ENCODE data around the gene DAB2.

Gene DAB2

DNA sequence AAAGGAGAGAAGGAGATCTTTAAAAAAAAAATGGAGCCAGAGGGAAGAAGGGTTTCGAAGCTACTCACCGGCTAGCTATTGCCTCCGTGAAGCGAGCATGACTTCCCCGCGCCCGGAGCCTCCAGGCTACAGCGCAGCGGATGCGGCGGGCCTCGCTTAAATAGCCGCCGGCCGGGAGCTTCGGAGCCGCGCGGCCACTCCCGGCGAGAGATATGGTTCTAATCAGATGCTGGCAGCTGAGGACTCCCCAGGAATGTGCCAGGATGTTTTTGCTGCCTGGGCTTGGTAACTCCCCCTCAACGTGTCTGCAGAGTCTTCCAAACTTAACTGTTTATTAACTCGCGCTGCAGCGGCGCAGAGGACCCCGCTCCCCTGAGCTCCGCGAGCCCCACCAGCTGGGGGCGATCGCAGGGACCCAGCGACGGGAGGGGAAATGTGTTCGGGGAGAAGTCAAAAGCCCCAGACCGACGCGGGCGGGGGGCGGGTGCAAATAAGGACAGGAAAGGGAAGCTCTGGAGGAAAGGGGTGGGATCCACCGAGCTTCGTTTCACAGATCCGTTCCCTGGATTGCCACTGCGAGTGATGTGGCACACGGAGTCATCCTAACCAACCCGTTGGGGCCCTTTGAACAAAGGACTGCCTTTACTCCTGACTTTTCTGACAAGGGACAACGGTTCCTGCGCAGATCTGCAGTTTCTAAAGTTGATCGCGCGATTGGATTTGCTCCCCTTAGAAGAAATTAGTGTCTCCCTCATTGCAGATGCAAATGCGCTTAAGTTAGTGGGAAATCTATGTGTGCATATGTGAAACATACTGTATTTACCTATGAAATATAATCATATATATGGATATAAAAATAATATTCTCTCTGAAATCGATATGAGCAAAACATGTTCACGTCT is at the start of gene DAB2:
TSS of gene DAB2 (minus strand) at position 245 of the 902 bp plus-strand sequence. CDS start 30,660 bp downstream, outside the sequence.
- DNase-seq: peak; percentile 73

GRCh38 chr5:39473156-39473775 is 48.5 kb upstream of the DAB2 start:
- no peak for DNase-seq

- DNase-seq: no peak
Measured at GRCh38 chr5:39471836-39472508, 47.2 kb upstream of the DAB2 start.

GRCh38 chr5:39470811-39471210 is 46.0 kb upstream of the DAB2 start:
- no peak for DNase-seq

GRCh38 chr5:39469777-39470415 is 45.1 kb upstream of the DAB2 start:
- DNase-seq: no peak

- DNase-seq: no peak
Measured at GRCh38 chr5:39469176-39469575, 44.4 kb upstream of the DAB2 start.

DNA sequence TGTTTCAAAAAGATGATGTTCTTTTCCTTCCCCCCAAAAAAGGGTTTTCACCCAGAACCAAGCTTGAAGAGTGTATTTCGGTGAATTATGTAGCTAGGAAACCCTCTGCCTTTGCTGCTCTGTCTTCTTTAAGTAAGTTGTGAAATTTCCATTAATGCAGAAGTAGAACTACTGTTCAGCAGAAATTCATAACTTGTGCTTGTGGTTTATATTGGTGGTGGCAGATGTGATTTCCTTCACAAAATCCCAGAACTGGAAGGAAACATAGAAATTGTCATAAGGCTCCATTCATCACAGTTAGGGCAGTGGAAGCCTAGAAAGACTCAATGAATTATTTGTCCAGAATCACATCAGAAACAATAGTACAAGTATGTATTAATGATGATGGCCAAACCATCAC is 42.1 kb upstream of the DAB2 start:
- no peak for DNase-seq

DNA sequence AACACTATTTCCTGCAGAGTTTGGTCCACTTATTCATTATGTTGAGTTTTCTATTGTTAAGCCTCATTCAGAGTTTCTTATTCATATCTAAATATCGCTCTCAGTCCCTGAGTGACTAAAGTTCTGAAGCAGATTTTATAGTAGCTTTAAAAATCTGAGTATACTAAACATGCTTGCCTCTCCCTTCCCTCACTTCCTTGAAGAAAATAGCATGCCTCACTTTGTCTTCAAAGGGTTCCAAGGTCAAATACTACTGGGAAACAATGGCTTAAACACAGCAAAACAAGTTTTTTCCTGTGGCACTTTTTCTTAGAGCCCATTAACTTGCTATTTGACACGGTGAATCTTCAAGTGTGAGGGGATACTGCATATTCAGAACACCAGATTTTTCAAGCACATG is 41.1 kb upstream of the DAB2 start:
- DNase-seq: no peak

GRCh38 chr5:39465097-39465496 is 40.3 kb upstream of the DAB2 start:
- DNase-seq: no peak

GRCh38 chr5:39464088-39464487 is 39.3 kb upstream of the DAB2 start:
- no peak for DNase-seq

DNA sequence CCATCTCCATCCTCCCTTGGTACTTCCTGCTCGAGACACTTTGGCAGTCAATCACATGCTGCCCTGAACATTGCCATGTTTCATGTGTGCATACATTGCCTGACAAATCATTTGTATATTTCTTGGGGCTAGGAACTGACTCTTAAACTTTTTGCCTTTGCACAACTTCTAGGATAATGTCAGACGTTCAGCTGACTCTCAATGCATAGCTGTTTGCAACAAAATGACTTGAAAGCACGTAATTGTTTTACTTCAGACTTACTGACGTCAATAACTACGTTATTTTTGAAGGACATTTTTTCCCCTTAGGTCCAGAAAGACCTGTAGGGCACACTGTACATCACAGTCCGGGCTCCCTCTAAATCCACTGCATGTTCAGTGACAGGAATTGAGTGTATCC is 37.4 kb upstream of the DAB2 start:
- DNase-seq: no peak

- no peak for DNase-seq
Measured at GRCh38 chr5:39461007-39461682, 36.4 kb upstream of the DAB2 start.

DNA sequence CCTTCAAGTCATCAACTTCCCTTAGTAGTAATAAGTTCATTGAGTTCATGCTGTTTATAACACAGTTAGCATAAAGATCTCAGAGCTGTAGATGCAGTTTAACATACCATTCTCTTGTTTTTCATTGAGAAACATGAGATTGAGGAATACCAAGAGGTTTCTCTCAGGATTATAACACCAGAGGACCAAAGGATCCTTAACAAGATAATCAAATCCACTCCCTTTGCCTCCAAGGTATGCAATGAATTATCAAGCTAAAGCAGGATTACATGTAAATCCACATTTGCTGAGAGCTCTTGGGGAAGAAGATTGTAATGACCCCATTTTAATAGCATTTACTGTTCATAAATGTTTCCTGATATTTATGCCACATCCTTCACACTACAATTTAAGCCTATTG is 35.1 kb upstream of the DAB2 start:
- DNase-seq: no peak

DNA sequence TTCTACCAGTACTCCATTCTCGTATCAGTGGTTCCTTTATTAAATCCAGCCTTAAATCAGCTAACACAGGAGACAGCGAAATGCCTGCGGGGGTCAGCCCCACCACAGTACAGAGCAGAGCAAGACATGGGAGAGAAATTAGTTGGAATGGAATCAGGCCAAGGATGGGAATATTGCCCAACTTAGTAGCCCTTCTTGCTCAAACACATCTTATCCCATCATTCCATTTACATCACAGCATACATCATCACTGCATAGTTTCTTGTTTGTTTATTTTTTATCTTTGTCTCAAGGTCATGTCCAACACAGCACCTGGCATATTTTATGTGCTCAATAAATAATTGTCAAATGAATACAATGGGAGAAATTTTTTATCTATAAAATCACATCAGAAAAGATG is 34.3 kb upstream of the DAB2 start:
- no peak for DNase-seq

- no peak for DNase-seq
Measured at GRCh38 chr5:39455645-39456044, 30.9 kb upstream of the DAB2 start.

DNA sequence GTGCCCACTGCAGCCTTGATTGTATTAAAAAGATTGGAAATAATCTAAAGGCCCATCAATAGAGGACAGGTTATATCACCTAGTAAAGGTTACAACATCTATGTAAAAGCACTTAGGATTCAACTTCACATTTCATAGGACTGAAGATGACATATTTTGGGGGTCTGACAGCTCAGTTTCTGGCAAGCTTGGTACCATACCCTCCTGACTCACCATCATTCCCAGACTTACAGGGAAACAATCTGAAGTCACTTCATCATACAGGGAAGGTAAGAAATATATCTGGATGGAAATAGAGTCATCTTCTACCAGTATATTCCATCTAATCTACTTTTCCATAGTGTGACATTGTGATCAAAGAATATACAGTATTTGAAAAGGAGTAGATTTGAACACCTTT is 28.8 kb upstream of the DAB2 start:
- DNase-seq: no peak

GRCh38 chr5:39452846-39453245 is 28.1 kb upstream of the DAB2 start:
- no peak for DNase-seq

GRCh38 chr5:39451276-39451941 is 26.6 kb upstream of the DAB2 start:
- no peak for DNase-seq

- DNase-seq: no peak
Measured at GRCh38 chr5:39450487-39450886, 25.7 kb upstream of the DAB2 start.

GRCh38 chr5:39449591-39449990 is 24.8 kb upstream of the DAB2 start:
- no peak for DNase-seq

DNA sequence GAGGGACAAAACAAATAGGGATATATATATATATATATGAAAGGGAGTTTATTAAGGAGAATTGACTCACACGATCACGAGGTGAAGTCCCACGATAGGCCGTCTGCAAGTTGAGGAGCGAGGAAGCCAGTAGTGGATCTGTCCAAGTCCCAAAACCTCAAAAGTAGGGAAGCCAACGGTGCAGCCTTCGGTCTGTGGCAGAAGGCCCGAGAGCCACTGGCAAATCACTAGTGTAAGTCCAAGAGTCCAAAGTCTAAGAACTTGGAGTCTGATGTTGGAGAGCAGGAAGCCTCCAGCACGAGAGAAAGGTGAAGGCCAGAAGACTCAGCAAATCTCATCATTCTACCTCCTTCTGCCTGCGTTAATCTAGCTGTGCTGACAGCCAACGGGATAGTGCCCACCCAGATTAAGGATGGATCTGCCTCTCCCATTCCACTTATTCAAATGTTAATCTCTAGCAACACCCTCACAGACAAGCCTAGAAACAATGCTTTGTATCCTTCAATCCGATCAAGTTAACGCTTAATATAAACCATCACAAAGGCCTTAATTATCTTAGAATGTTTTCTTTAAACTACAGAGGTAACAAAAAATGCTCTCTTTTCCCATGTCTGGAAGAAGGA is 23.8 kb upstream of the DAB2 start:
- no peak for DNase-seq

DNA sequence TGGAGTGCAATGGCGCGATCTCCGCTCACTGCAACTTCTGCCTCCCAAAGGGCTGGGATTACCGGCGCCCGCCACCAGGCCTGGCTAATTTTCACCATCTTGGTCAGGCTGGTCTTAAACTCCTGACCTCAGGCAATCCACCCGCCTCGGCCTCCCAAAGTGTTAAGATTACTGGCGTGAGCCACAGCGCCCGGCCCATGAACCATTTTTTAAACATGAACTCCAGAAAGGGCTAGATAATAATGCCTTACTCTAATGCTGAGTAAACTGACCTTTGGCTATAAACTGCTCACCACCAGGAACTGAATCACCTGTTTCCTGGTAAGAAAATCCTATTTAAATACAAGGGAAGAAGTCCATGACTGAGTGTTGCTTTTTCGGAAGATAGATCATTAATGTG is 23.2 kb upstream of the DAB2 start:
- DNase-seq: no peak

Measured in hematopoietic multipotent progenitor cell treated with erythropoietin and hydrocortisone succinate and interleukin-3 and kit ligand, for 8 days (in vitro differentiated cells).